Erythroblast (primary cell): ENCODE measurements around the gene TTC21A.

Source experiments
- GATA1 ChIP-seq: IDR thresholded peaks from 2 replicates; pipeline ENCODE4 v1.6.1; 2011; ENCODE audit warnings: low read depth, mild to moderate bottlenecking, control low read depth, low read length, moderate library complexity
- POLR2A ChIP-seq: IDR thresholded peaks from 2 replicates; pipeline ENCODE4 v1.6.1; 2011; ENCODE audit warnings: mild to moderate bottlenecking, low read length

GRCh38 chr3:39142067-39142466, 34.6 kb downstream of the TTC21A start:
- TF ChIP-seq POLR2A (no peak), GATA1 (no peak)
